ENCODE data around the gene CLIC5.
A peak's percentile ranks its signal among the peaks of the same experiment; 100 is the strongest.
"Not testable (repeated sequence)": the region's sequence is repeated elsewhere in the genome, so short reads cannot be mapped to it uniquely, and the experiment has no call there.

CLIC5 gene

GRCh38 chr6:45928721-45929305 is 86.8 kb downstream of the CLIC5 start:
- H4K20me1 ChIP-seq (ENCODE audit: insufficient read depth, low read length, poor library complexity, severe bottlenecking) = no peaks in the 10 kb centered on the region
- no peak overlapping the region for H3K4me3 ChIP-seq (ENCODE audit: low read length, poor library complexity, severe bottlenecking)
- H3K9me3 ChIP-seq (ENCODE audit: insufficient read depth, low read depth, low read length) = no peaks in the 10 kb centered on the region
- H3K9me2 ChIP-seq (replicated peaks; ENCODE audit: low read depth, low read length) = no peaks in the 10 kb centered on the region
- peaks cover 8% of the 10 kb centered on the region for H3K4me1 ChIP-seq (ENCODE audit: insufficient read depth, low read length, poor library complexity, severe bottlenecking)
- no peaks in the 10 kb centered on the region for H3K27me3 ChIP-seq (ENCODE audit: insufficient read depth, low read length, poor library complexity, severe bottlenecking)
- no peak overlapping the region for H2AFZ ChIP-seq (ENCODE audit: low read length)
- no peaks in the 10 kb centered on the region for H3F3A ChIP-seq (ENCODE audit: low read depth)
- no peaks in the 10 kb centered on the region for H3K36me3 ChIP-seq (ENCODE audit: insufficient read depth, low read length)
- H3K79me2 ChIP-seq (ENCODE audit: insufficient read depth, low read length) = no peaks in the 10 kb centered on the region
- no peak overlapping the region for H3K4me2 ChIP-seq (ENCODE audit: low read depth, low read length, poor library complexity, severe bottlenecking)
- no peak overlapping the region for H3K9ac ChIP-seq (ENCODE audit: low read depth, low read length, poor library complexity, severe bottlenecking)
- TF ChIP-seq CTCF (conservative IDR thresholded peaks at IDR 0.05; ENCODE audit: low read length) (no peak), EZH2phosphoT487 (IDR thresholded peaks at IDR 0.05; ENCODE audit: borderline replicate concordance) (no peak)

- Histone ChIP-seq H3K4me3 (ENCODE audit: low read length, poor library complexity, severe bottlenecking) (no peak overlapping the region), H3K9ac (ENCODE audit: low read depth, low read length, poor library complexity, severe bottlenecking) (no peak overlapping the region), H3K9me2 (replicated peaks; ENCODE audit: low read depth, low read length) (no peaks in the 10 kb centered on the region), H4K20me1 (ENCODE audit: insufficient read depth, low read length, poor library complexity, severe bottlenecking) (no peaks in the 10 kb centered on the region), H3F3A (ENCODE audit: low read depth) (no peaks in the 10 kb centered on the region), H3K4me1 (ENCODE audit: insufficient read depth, low read length, poor library complexity, severe bottlenecking) (peaks cover 8% of the 10 kb centered on the region), H2AFZ (ENCODE audit: low read length) (peak overlapping the region; percentile 8; the same call in 1 of the 2 replicates), H3K27me3 (ENCODE audit: insufficient read depth, low read length, poor library complexity, severe bottlenecking) (no peaks in the 10 kb centered on the region), H3K9me3 (ENCODE audit: insufficient read depth, low read depth, low read length) (no peaks in the 10 kb centered on the region), H3K36me3 (ENCODE audit: insufficient read depth, low read length) (no peaks in the 10 kb centered on the region), H3K4me2 (ENCODE audit: low read depth, low read length, poor library complexity, severe bottlenecking) (no peak overlapping the region), H3K79me2 (ENCODE audit: insufficient read depth, low read length) (no peaks in the 10 kb centered on the region)
- TF ChIP-seq CTCF (conservative IDR thresholded peaks at IDR 0.05; ENCODE audit: low read length) (no peak), EZH2phosphoT487 (IDR thresholded peaks at IDR 0.05; ENCODE audit: borderline replicate concordance) (no peak)
Observed at GRCh38 chr6:45927421-45928320, 88.0 kb downstream of the CLIC5 start.

- not testable (repeated sequence) for H3K9me3 ChIP-seq (ENCODE audit: insufficient read depth, low read depth, low read length); H3K27me3 ChIP-seq (ENCODE audit: insufficient read depth, low read length, poor library complexity, severe bottlenecking)
Observed at GRCh38 chr6:45926423-45926822, 89.2 kb downstream of the CLIC5 start.

More at GRCh38 chr6:45926423-45926822, 89.2 kb downstream of the CLIC5 start:
- H3K36me3 ChIP-seq (ENCODE audit: insufficient read depth, low read length); H3K9ac ChIP-seq (ENCODE audit: low read depth, low read length, poor library complexity, severe bottlenecking); H3K79me2 ChIP-seq (ENCODE audit: insufficient read depth, low read length); H2AFZ ChIP-seq (ENCODE audit: low read length); H3F3A ChIP-seq (ENCODE audit: low read depth); H3K9me2 ChIP-seq (replicated peaks; ENCODE audit: low read depth, low read length); H4K20me1 ChIP-seq (ENCODE audit: insufficient read depth, low read length, poor library complexity, severe bottlenecking); H3K4me1 ChIP-seq (ENCODE audit: insufficient read depth, low read length, poor library complexity, severe bottlenecking); H3K4me2 ChIP-seq (ENCODE audit: low read depth, low read length, poor library complexity, severe bottlenecking); H3K4me3 ChIP-seq (ENCODE audit: low read length, poor library complexity, severe bottlenecking): not testable (repeated sequence)
- 0 out of 2 replicates have a peak, but pooled peaks have one; percentile 23 for TF ChIP-seq CTCF (conservative IDR thresholded peaks at IDR 0.05; ENCODE audit: low read length)
